HUES6 (cell line): Measurements from ENCODE around the gene CHD2.

ENCODE experiments used
- H3K27ac ChIP-seq: 2 replicates; pipeline ENCODE4 v1.7.0; 2013; ENCODE audit warnings: low read depth, mild to moderate bottlenecking, low read length, inconsistent platforms
- H3K27me3 ChIP-seq: 2 replicates; pipeline ENCODE4 v1.6.1; 2013; ENCODE audit warnings: low read length; ENCODE audit not compliant: control insufficient read depth, insufficient read depth
- H3K36me3 ChIP-seq: 2 replicates; pipeline ENCODE4 v1.6.1; 2013; ENCODE audit warnings: low read length; ENCODE audit not compliant: control insufficient read depth, insufficient read depth
- H3K4me1 ChIP-seq: 2 replicates; pipeline ENCODE4 v1.6.1; 2013; ENCODE audit warnings: low read length; ENCODE audit not compliant: control insufficient read depth, insufficient read depth
- H3K4me3 ChIP-seq: 2 replicates; pipeline ENCODE4 v1.5.1; 2013; ENCODE audit warnings: low read depth, low read length
- H3K9ac ChIP-seq: one replicate; pipeline ENCODE4 v1.6.1; 2013; ENCODE audit warnings: mild to moderate bottlenecking, low read length
- H3K9me3 ChIP-seq: 2 replicates; pipeline ENCODE4 v1.6.1; 2013; ENCODE audit warnings: low read depth, low read length; ENCODE audit not compliant: control insufficient read depth, insufficient read depth

Gene CHD2

GRCh38 chr15:93046721-93047120, 146.6 kb downstream of the CHD2 start:
- Histone ChIP-seq H3K9me3 (peaks cover 8% of the 10 kb centered on the region; the same call in 1 of the 2 replicates), H3K27ac (no peak overlapping the region)

GRCh38 chr15:93047621-93048425, 147.7 kb downstream of the CHD2 start:
- H3K27me3 ChIP-seq = no peaks in the 10 kb centered on the region
- no peaks in the 10 kb centered on the region for H3K4me1 ChIP-seq
- H3K9ac ChIP-seq = no peak overlapping the region
- peaks cover 8% of the 10 kb centered on the region; the same call in 1 of the 2 replicates for H3K9me3 ChIP-seq
- H3K4me3 ChIP-seq = no peak overlapping the region
- no peak overlapping the region for H3K27ac ChIP-seq
- H3K36me3 ChIP-seq = peaks cover 94% of the 10 kb centered on the region

More at GRCh38 chr15:93046721-93047120, 146.6 kb downstream of the CHD2 start:
- peaks cover 86% of the 10 kb centered on the region for H3K36me3 ChIP-seq
- H3K9ac ChIP-seq = no peak overlapping the region
- H3K27me3 ChIP-seq = no peaks in the 10 kb centered on the region
- H3K4me3 ChIP-seq = no peak overlapping the region
- no peaks in the 10 kb centered on the region for H3K4me1 ChIP-seq

- H3K4me1 ChIP-seq = no peaks in the 10 kb centered on the region
- no peak overlapping the region for H3K9ac ChIP-seq
- no peak overlapping the region for H3K27ac ChIP-seq
- H3K4me3 ChIP-seq = no peak overlapping the region
- H3K9me3 ChIP-seq = peaks cover 8% of the 10 kb centered on the region; the same call in 1 of the 2 replicates
- H3K36me3 ChIP-seq = peaks cover 88% of the 10 kb centered on the region
- no peaks in the 10 kb centered on the region for H3K27me3 ChIP-seq
Observed at GRCh38 chr15:93048426-93048721, 148.2 kb downstream of the CHD2 start.

- Histone ChIP-seq H3K27me3 (no peaks in the 10 kb centered on the region), H3K27ac (no peak overlapping the region), H3K9me3 (peaks cover 8% of the 10 kb centered on the region; the same call in 1 of the 2 replicates), H3K4me3 (no peak overlapping the region), H3K4me1 (no peaks in the 10 kb centered on the region), H3K9ac (no peak overlapping the region), H3K36me3 (peaks cover 89% of the 10 kb centered on the region)
Observed at GRCh38 chr15:93048759-93049161, 148.6 kb downstream of the CHD2 start.

GRCh38 chr15:93049233-93049632, 149.1 kb downstream of the CHD2 start:
- Histone ChIP-seq H3K9me3 (peaks cover 8% of the 10 kb centered on the region; the same call in 1 of the 2 replicates), H3K27ac (no peak overlapping the region), H3K36me3 (peaks cover 86% of the 10 kb centered on the region), H3K4me1 (no peaks in the 10 kb centered on the region), H3K27me3 (no peaks in the 10 kb centered on the region), H3K9ac (no peak overlapping the region), H3K4me3 (no peak overlapping the region)

GRCh38 chr15:93049914-93050578, 149.9 kb downstream of the CHD2 start:
- no peaks in the 10 kb centered on the region for H3K27me3 ChIP-seq

GRCh38 chr15:93050648-93051047, 150.5 kb downstream of the CHD2 start:
- Histone ChIP-seq H3K4me1 (no peaks in the 10 kb centered on the region), H3K27ac (no peak overlapping the region), H3K36me3 (peaks cover 84% of the 10 kb centered on the region), H3K27me3 (no peaks in the 10 kb centered on the region), H3K9ac (no peak overlapping the region), H3K4me3 (no peak overlapping the region), H3K9me3 (peaks cover 8% of the 10 kb centered on the region; the same call in 1 of the 2 replicates)

More at GRCh38 chr15:93049914-93050578, 149.9 kb downstream of the CHD2 start:
- Histone ChIP-seq H3K4me1 (no peaks in the 10 kb centered on the region), H3K27ac (no peak overlapping the region), H3K9ac (no peak overlapping the region), H3K4me3 (no peak overlapping the region), H3K36me3 (peaks cover 86% of the 10 kb centered on the region), H3K9me3 (peaks cover 8% of the 10 kb centered on the region; the same call in 1 of the 2 replicates)

GRCh38 chr15:93051236-93052089, 151.3 kb downstream of the CHD2 start:
- no peaks in the 10 kb centered on the region; the same call in 1 of the 2 replicates for H3K4me1 ChIP-seq
- no peak overlapping the region for H3K27ac ChIP-seq
- H3K4me3 ChIP-seq = no peak overlapping the region
- no peak overlapping the region for H3K9ac ChIP-seq
- peaks cover 3% of the 10 kb centered on the region; the same call in 1 of the 2 replicates for H3K9me3 ChIP-seq
- no peaks in the 10 kb centered on the region for H3K27me3 ChIP-seq
- peaks cover 78% of the 10 kb centered on the region for H3K36me3 ChIP-seq

- Histone ChIP-seq H3K9ac (no peak overlapping the region), H3K27me3 (no peaks in the 10 kb centered on the region), H3K4me3 (no peak overlapping the region), H3K27ac (no peak overlapping the region), H3K36me3 (peaks cover 76% of the 10 kb centered on the region), H3K9me3 (no peaks in the 10 kb centered on the region), H3K4me1 (no peaks in the 10 kb centered on the region; the same call in 1 of the 2 replicates)
Observed at GRCh38 chr15:93052090-93052879, 152.2 kb downstream of the CHD2 start.

GRCh38 chr15:93055211-93055610, 155.1 kb downstream of the CHD2 start:
- Histone ChIP-seq H3K4me3 (no peak overlapping the region), H3K4me1 (peaks cover 21% of the 10 kb centered on the region), H3K36me3 (peaks cover 50% of the 10 kb centered on the region), H3K27me3 (no peaks in the 10 kb centered on the region), H3K9ac (no peak overlapping the region), H3K9me3 (no peaks in the 10 kb centered on the region), H3K27ac (no peak overlapping the region)
